Esophagus (tissue), 2 donors: ENCODE data around the gene NUMBL. TPM values are rescaled to one million over a fixed set of nuclear protein-coding genes. Genes with fewer than 3 reads are reported as not detected.
A peak's percentile ranks its signal among the peaks of the same experiment; 100 is the strongest.
"Not testable (repeated sequence)": the region's sequence is repeated elsewhere in the genome, so short reads cannot be mapped to it uniquely, and the experiment has no call there.

Source experiments
- H3K27ac ChIP-seq, 2 donors: one replicate each; pipeline ENCODE4 v1.5.1; 2013; ENCODE audit warnings: low read depth in 2 of 2, mild to moderate bottlenecking in 2 of 2, inconsistent platforms in 1 of 2, low read length in 1 of 2, moderate library complexity in 1 of 2
- H3K27me3 ChIP-seq, 2 donors: one replicate each; pipeline ENCODE4 v1.6.1; 2013; ENCODE audit warnings: low read length in 2 of 2, control low read depth in 1 of 2, mild to moderate bottlenecking in 1 of 2; ENCODE audit not compliant: insufficient read depth in 2 of 2, control insufficient read depth in 1 of 2
- H3K36me3 ChIP-seq, 2 donors: one replicate each; pipeline ENCODE4 v1.6.1; 2013; ENCODE audit warnings: low read length in 1 of 2; ENCODE audit not compliant: control insufficient read depth in 2 of 2, insufficient read depth in 2 of 2
- H3K4me1 ChIP-seq, 2 donors: one replicate each; pipeline ENCODE4 v1.6.1; 2013; ENCODE audit warnings: low read length in 1 of 2; ENCODE audit not compliant: control insufficient read depth in 2 of 2, insufficient read depth in 2 of 2
- H3K4me3 ChIP-seq, 2 donors: one replicate each; pipeline ENCODE4 v1.5.1; 2013; ENCODE audit warnings: low read length in 2 of 2, mild to moderate bottlenecking in 2 of 2, low read depth in 1 of 2, moderate library complexity in 1 of 2
- H3K9me3 ChIP-seq, 2 donors: one replicate each; pipeline ENCODE4 v1.6.1; 2013; ENCODE audit warnings: mild to moderate bottlenecking in 2 of 2, low read depth in 1 of 2, low read length in 1 of 2, moderate library complexity in 1 of 2; ENCODE audit not compliant: control insufficient read depth in 2 of 2, insufficient read depth in 1 of 2
- WGBS, 2 donors: extraction: QIAGEN DNeasy Blood & Tissue Kit; methylation state at CpG; one replicate each; pipeline ENCODE4 v1.1.7; 2013; 5-methylcytosine and 5-hydroxymethylcytosine counted together
- polyA plus RNA-seq, 2 donors: library from polyadenylated mRNA; stranded (reverse); fragments of 200-250 nt; gene quantifications; one replicate each; pipeline ENCODE4 v1.2.3, GENCODE V29; 2013
- donor health status: healthy with polysubstance abuse.
- donor health status: Bipolar disorder and iron deficiency.

NUMBL gene
- polyA plus RNA-seq, 2 donors, result 9.0 to 14.4 TPM

DNA sequence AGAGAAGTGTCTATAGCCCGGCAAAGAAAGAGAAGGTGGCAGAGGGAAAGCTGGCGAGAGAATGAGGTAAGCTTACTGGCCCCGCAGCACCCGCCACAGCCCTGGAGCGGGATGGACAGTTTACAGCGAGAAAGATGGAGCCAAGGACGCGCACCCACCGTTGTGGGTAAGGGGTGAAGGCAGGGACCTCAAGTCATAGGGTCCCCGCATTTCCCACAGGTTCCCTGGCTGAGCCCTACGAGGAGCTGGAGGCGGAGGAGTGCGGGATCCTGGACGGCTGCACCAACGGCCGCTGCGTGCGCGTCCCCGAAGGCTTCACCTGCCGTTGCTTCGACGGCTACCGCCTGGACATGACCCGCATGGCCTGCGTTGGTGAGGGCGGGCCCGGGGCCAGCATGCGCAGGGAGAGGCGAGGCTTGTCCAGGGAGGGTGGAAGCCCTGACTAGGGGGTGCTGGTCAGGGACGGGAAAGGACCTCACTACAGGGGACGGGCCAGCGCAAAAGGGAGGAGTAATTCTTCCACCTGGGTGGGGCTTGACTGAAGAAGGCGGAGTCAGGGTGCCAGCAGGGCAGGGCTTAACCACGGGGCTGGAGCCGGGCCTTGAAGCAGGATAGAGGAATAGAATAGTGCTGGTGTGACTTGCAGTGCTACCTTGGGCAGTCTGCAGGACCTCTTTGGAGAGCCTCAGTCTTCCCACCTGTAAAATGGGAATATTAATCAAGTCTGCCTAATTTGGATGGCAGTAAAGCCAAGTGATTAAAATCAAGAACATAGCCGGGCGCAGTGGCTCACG lies 62.8 kb downstream of the NUMBL start:
- Histone ChIP-seq H3K4me3 (no peak overlapping the region), H3K27ac (no peak overlapping the region), H3K4me1 (peaks cover 0 to 2% of the 10 kb centered on the region in 2 donors), H3K36me3 (peaks cover 0 to 27% of the 10 kb centered on the region in 2 donors), H3K9me3 (no peaks in the 10 kb centered on the region), H3K27me3 (no peaks in the 10 kb centered on the region)
- WGBS, 2 donors, result 90 to 94% methylated on average over 39 of the region's 39 CpGs

- 95 to 96% methylated on average over 24 of the region's 24 CpGs for WGBS, 2 donors
- H3K4me1 ChIP-seq, result peaks cover 0 to 2% of the 10 kb centered on the region in 2 donors
- peaks cover 5 to 35% of the 10 kb centered on the region in 2 donors for H3K36me3 ChIP-seq
- H3K27me3 ChIP-seq, result no peaks in the 10 kb centered on the region
- no peak overlapping the region for H3K27ac ChIP-seq
- no peak overlapping the region for H3K4me3 ChIP-seq
- H3K9me3 ChIP-seq, result no peaks in the 10 kb centered on the region
These were observed 63.5 kb downstream of the NUMBL start for GRCh38 chr19:40626918-40627317.

DNA sequence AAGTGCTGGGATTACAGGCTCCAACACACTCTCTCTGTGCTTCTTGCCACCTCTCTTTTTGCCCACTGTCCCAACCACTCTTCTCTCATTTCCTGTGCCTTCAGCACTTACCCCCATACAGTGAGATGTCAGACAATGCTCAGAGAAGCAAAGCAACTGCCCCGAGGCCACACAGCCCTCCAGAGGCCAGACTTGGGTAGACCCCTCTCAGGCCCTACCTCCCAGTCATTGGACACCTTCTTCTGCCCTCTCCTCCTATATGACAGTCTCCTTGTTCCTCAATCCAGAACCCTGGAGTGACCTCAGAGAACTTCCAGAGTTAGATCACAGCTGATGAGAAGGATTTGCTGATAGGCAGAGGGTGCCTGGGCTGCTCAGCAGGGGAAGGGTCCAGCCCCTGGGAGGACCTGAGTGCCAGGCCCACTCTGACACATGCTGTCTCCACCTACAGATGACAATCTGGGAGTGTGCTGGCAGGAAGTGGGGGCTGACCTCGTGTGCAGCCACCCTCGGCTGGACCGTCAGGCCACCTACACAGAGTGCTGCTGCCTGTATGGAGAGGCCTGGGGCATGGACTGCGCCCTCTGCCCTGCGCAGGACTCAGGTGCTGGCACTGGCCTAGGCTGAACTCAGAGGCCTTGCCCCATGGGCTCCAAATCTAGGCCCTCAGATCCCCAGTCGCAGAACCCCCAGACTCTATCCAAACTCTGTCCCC lies 64.9 kb downstream of the NUMBL start:
- WGBS, 2 donors, result 78 to 80% methylated on average over 7 of the region's 7 CpGs
- Histone ChIP-seq H3K4me3 (no peak overlapping the region), H3K9me3 (no peaks in the 10 kb centered on the region), H3K27ac (no peak overlapping the region), H3K4me1 (peaks cover 0 to 2% of the 10 kb centered on the region in 2 donors), H3K27me3 (no peaks in the 10 kb centered on the region), H3K36me3 (peaks cover 6 to 38% of the 10 kb centered on the region in 2 donors)

DNA sequence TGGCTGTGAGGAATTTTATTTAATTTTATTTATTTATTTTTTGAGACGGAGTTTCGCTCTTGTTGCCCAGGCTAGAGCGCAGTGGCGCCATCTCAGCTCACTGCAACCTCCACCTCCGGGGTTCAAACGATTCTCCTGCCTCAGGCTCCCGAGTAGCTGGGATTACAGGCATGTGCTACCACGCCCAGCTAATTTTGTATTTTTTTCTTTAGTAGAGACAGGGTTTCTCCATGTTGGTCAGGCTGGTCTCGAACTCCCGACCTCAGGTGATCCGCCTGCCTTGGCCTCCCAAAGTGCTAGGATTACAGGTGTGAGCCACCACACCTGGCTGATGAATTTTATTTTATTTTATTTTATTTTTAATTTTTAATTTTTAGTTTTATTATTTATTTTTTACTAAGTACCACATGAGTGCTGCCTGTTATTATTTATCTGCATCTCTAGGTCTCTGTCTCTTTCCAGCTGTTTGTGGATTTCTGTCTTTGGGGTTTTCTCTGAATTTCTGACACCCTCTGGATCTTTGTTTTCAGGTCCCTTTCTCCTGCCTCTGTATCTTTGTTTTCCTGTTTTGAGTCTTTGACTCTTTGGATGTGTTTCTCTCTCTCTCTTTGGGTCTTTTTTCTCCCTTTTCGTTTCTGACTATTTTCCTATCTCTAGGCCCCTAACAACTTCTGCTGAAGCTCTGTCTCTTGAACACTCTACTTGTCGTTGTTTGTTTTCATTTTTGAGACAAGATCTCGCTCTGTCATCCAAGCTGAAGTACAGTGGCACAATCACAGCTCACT lies 65.9 kb downstream of the NUMBL start:
- H3K27me3 ChIP-seq, H3K4me3 ChIP-seq, H3K9me3 ChIP-seq, H3K4me1 ChIP-seq, H3K27ac ChIP-seq: not testable (repeated sequence)
- 86 to 88% methylated on average over 14 of the region's 14 CpGs for WGBS, 2 donors
- H3K36me3 ChIP-seq, result peaks cover 10 to 40% of the 10 kb centered on the region in 2 donors

DNA sequence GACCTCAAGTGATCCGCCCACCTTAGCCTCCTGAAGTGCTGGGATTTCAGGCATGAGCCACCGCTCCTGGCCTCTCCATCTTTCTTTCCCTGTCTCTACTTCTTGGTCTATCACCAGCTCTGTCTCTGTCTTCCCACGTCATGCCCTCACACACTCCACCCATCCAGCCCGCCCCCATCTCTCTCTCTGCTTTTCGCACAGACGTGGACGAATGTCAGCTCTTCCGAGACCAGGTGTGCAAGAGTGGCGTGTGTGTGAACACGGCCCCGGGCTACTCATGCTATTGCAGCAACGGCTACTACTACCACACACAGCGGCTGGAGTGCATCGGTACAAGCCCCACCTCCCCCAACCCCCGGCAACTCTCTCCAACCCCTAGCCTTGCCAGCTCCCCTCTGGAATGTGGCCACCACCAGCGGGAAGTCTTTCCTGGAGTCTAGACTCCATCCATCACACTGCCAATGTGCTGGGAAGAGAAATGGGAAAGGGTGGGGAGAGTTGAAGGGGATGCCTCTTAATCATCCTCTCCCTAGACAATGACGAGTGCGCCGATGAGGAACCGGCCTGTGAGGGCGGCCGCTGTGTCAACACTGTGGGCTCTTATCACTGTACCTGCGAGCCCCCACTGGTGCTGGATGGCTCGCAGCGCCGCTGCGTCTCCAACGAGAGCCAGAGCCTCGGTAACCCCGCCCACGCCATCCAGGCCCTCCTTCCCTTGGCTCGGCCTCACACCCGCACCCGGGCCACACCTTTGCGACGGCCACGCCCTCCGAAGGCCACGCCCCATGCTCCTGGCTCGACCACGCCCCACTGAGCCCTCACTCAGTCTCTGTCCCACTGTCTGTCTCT lies 66.8 kb downstream of the NUMBL start:
- 58 to 61% methylated on average over 39 to 41 of the region's 41 CpGs for WGBS, 2 donors
- H3K27ac ChIP-seq, result peak overlapping the region in 1 of 2 donors; percentile 2

DNA sequence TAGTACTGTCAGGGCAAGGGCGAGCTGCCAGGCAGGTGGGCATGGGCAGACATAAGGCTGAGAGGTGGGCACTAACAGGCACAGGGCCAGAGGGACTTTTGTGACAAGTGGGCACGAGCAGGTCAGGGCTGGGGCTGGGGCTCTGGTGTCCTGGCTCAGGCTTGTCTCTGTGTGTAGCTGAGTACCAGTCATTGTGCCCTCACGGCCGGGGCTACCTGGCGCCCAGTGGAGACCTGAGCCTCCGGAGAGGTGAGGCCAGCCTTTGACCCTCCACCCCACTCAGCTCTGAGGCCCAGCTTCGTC lies 67.7 kb downstream of the NUMBL start:
- Histone ChIP-seq H3K27ac (no peak overlapping the region), H3K27me3 (no peaks in the 10 kb centered on the region), H3K9me3 (no peaks in the 10 kb centered on the region), H3K4me1 (peaks cover 0 to 2% of the 10 kb centered on the region in 2 donors), H3K4me3 (no peak overlapping the region), H3K36me3 (peaks cover 13 to 36% of the 10 kb centered on the region in 2 donors)
- 90% methylated on average over 7 of the region's 7 CpGs for WGBS, 2 donors

More for the DNA sequence above, 66.8 kb downstream of the NUMBL start:
- Histone ChIP-seq H3K36me3 (peaks cover 13 to 36% of the 10 kb centered on the region in 2 donors), H3K27me3 (no peaks in the 10 kb centered on the region), H3K4me1 (peaks cover 0 to 2% of the 10 kb centered on the region in 2 donors), H3K4me3 (no peak overlapping the region), H3K9me3 (no peaks in the 10 kb centered on the region)

- 91 to 92% methylated on average over 24 of the region's 24 CpGs for WGBS, 2 donors
- peaks cover 0 to 2% of the 10 kb centered on the region in 2 donors for H3K4me1 ChIP-seq
- H3K27ac ChIP-seq, result peak overlapping the region in 1 of 2 donors; percentile 5
- H3K36me3 ChIP-seq, result peaks cover 13 to 34% of the 10 kb centered on the region in 2 donors
- H3K4me3 ChIP-seq, result no peak overlapping the region
- H3K9me3 ChIP-seq, result no peaks in the 10 kb centered on the region
- H3K27me3 ChIP-seq, result no peaks in the 10 kb centered on the region
These were observed 68.3 kb downstream of the NUMBL start for GRCh38 chr19:40621966-40622772.

DNA sequence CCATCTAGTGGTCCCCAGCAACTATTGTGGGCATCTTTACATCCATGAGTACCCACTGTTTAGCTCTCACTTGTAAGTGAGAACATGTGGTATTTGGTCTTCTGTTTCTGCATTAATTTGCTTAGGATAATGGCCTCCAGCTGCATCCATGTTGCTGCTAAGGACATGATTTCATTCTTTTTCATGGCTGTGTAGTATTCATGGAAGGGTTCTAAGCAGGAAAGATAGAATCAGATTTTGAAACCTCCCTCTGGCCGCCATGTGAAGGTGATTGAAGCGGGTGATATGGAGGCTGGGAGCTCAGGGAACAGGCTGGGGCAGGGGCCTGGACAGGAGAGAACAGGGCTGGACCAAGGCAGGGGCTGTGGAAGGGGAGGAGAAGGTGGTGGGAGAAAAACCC lies 69.2 kb downstream of the NUMBL start:
- peaks cover 0 to 2% of the 10 kb centered on the region in 2 donors for H3K4me1 ChIP-seq
- H3K27ac ChIP-seq, result no peak overlapping the region
- no peaks in the 10 kb centered on the region for H3K9me3 ChIP-seq
- H3K4me3 ChIP-seq, result no peak overlapping the region
- 75 to 85% methylated on average over 2 of the region's 2 CpGs for WGBS, 2 donors
- H3K27me3 ChIP-seq, result no peaks in the 10 kb centered on the region
- peaks cover 13 to 39% of the 10 kb centered on the region in 2 donors for H3K36me3 ChIP-seq
